ENCODE measurements around the gene EDC4.
"Not testable (repeated sequence)": the region's sequence is repeated elsewhere in the genome, so short reads cannot be mapped to it uniquely, and the experiment has no call there.

EDC4 gene

GRCh38 chr16:67861877-67862276 lies 11.0 kb upstream of the EDC4 start:
- in situ Hi-C loops (cut with HindIII; ENCODE audit: low pct_ligation_motif_present, low sequenced_read_pairs): no loop called here
- Histone ChIP-seq H3K4me3 (ENCODE audit: low read depth, low read length) (no peak overlapping the region), H3K27me3 (replicated peaks) (no peaks in the 10 kb centered on the region), H3K36me3 (replicated peaks) (peaks cover 29% of the 10 kb centered on the region), H3K27ac (peak overlapping the region; percentile 3)
- TF ChIP-seq, protein P1, sequence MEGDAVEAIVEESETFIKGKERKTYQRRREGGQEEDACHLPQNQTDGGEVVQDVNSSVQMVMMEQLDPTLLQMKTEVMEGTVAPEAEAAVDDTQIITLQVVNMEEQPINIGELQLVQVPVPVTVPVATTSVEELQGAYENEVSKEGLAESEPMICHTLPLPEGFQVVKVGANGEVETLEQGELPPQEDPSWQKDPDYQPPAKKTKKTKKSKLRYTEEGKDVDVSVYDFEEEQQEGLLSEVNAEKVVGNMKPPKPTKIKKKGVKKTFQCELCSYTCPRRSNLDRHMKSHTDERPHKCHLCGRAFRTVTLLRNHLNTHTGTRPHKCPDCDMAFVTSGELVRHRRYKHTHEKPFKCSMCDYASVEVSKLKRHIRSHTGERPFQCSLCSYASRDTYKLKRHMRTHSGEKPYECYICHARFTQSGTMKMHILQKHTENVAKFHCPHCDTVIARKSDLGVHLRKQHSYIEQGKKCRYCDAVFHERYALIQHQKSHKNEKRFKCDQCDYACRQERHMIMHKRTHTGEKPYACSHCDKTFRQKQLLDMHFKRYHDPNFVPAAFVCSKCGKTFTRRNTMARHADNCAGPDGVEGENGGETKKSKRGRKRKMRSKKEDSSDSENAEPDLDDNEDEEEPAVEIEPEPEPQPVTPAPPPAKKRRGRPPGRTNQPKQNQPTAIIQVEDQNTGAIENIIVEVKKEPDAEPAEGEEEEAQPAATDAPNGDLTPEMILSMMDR (IDR thresholded peaks at IDR 0.05; ENCODE audit: low read depth, low read length, missing control alignments): no peak
- DNase-seq: no peak

DNA sequence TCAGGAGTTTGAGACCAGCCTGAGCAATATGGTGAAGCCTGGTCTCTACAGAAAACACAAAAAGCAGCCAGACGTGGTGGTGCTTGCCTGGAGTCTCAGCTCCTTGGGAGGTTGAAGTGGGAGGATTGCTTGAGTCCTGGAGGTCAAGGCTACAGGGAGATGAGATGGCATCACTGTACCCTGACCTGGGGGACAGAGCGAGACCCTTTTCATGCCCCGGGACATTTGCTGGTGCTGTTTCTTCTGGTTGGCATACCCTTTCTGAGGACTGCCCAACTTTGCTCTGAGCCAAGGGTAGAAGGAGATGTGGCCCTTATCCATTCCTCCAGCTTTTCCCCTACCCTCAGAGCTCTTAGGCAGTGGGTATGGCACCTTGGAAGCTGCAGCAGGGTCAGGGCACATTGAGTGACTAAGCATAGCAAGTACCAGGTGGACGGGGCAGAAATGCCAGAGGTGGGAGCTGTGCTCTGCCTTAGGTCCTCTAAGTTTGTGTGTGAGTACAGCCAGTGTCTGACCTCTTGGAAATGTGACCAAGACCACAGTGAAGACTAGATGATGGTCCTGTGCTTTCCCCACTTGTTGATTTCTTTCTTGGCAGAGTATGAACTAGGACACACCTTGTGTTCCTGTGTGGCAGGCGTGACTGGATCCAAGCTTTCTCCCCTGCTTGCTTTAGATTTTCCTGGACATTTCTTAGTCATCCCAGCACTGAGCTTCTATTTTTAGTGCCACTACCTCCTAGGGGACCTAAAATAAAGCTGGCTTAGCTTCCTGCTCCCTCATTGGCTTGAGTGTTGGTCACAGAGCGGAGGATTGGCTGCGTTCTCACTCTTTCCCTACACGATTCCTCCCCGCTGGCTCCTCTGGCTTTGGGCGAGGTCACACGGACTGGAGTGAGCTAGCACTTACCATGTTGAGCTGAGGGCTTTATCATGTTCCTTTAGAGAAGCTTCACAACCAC lies 9.9 kb upstream of the EDC4 start:
- Histone ChIP-seq H3K27ac (peak overlapping the region; percentile 58), H3K4me3 (ENCODE audit: low read depth, low read length) (no peak overlapping the region), H3K36me3 (replicated peaks) (peaks cover 39% of the 10 kb centered on the region), H3K27me3 (replicated peaks) (no peaks in the 10 kb centered on the region)
- in situ Hi-C loops (cut with HindIII; ENCODE audit: low pct_ligation_motif_present, low sequenced_read_pairs): no loop called here
- TF ChIP-seq, protein P1 (IDR thresholded peaks at IDR 0.05; ENCODE audit: low read depth, low read length, missing control alignments): no peak
- peak; percentile 76 for DNase-seq

GRCh38 chr16:67864044-67864443 lies 8.8 kb upstream of the EDC4 start:
- not testable (repeated sequence) for H3K27ac ChIP-seq
- peaks cover 51% of the 10 kb centered on the region for H3K36me3 ChIP-seq (replicated peaks)

DNA sequence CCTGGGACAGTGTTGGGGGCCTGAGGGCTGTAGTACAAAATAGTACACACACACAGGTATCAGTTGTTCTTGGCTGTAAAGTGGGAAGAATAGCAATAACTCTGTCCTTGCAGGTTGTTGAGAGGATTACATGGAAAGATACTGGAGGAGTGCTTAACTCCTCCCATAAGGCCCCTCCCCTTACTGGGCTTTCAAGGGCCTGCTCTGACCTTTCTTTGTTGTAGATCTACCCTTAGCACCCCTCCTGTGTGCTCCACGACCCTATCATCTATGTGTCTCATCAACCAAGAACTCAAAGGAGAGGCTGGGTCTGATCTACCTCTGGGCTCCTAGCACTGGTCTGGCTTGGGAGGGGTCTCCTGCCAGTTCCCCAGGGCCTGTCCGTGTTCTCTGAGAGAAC lies 8.3 kb upstream of the EDC4 start:
- DNase-seq: no peak
- TF ChIP-seq, protein P1 (IDR thresholded peaks at IDR 0.05; ENCODE audit: low read depth, low read length, missing control alignments): no peak
- H3K27me3 ChIP-seq (replicated peaks): no peaks in the 10 kb centered on the region
- H3K27ac ChIP-seq: no peak overlapping the region
- in situ Hi-C loops (cut with HindIII; ENCODE audit: low pct_ligation_motif_present, low sequenced_read_pairs): no loop called here
- peaks cover 56% of the 10 kb centered on the region for H3K36me3 ChIP-seq (replicated peaks)
- H3K4me3 ChIP-seq (ENCODE audit: low read depth, low read length): no peak overlapping the region

More at GRCh38 chr16:67864044-67864443, 8.8 kb upstream of the EDC4 start:
- H3K4me3 ChIP-seq (ENCODE audit: low read depth, low read length); H3K27me3 ChIP-seq (replicated peaks); DNase-seq; in situ Hi-C loops (cut with HindIII; ENCODE audit: low pct_ligation_motif_present, low sequenced_read_pairs): not testable (repeated sequence)

DNA sequence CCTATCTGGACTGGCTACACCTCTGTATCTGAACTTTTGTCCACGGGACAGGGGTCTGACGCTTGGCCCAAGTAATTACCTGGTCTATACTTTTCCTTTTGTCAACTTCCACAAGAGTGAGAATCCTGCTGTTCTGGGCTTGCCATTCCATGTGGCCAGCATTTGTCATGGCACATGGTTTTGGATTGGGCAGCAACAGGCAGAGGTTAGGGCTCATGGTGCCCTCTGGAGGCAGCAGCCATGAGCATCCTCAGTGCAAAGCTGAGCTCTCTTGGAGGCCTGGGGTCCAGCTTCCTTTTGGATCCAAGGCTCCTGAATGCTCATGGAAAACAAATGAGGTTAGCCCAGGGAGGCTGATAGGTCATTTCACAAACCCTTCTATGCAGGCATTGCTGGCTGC lies 7.5 kb upstream of the EDC4 start:
- in situ Hi-C loops (cut with HindIII; ENCODE audit: low pct_ligation_motif_present, low sequenced_read_pairs): no loop called here
- H3K4me3 ChIP-seq (ENCODE audit: low read depth, low read length): no peak overlapping the region
- peak; percentile 18 for DNase-seq
- H3K27me3 ChIP-seq (replicated peaks): no peaks in the 10 kb centered on the region
- TF ChIP-seq, protein P1 (IDR thresholded peaks at IDR 0.05; ENCODE audit: low read depth, low read length, missing control alignments): peak; percentile 63
- peaks cover 60% of the 10 kb centered on the region for H3K36me3 ChIP-seq (replicated peaks)
- H3K27ac ChIP-seq: no peak overlapping the region

- TF ChIP-seq, protein P1 (IDR thresholded peaks at IDR 0.05; ENCODE audit: low read depth, low read length, missing control alignments): no peak
- peaks cover 70% of the 10 kb centered on the region for H3K36me3 ChIP-seq (replicated peaks)
- no peak for DNase-seq
- H3K27me3 ChIP-seq (replicated peaks): no peaks in the 10 kb centered on the region
- H3K4me3 ChIP-seq (ENCODE audit: low read depth, low read length): no peak overlapping the region
- no peak overlapping the region for H3K27ac ChIP-seq
- in situ Hi-C loops (cut with HindIII; ENCODE audit: low pct_ligation_motif_present, low sequenced_read_pairs): no loop called here
Measured at GRCh38 chr16:67868290-67868689, 4.6 kb upstream of the EDC4 start.
